ENCODE data around the gene CRYAB. TPM values are rescaled to one million over a fixed set of nuclear protein-coding genes. Genes with fewer than 3 reads are reported as not detected.
"Not testable (repeated sequence)": the region's sequence is repeated elsewhere in the genome, so short reads cannot be mapped to it uniquely, and the experiment has no call there.

Gene CRYAB
- total RNA-seq, 4 donors from 2014 or later = 7.7 to 32.2 (median 14.9) TPM

- Histone ChIP-seq H3K27me3 (no peaks in the 10 kb centered on the region), H3K9me3 (no peaks in the 10 kb centered on the region), H3K4me1 (no peaks in the 10 kb centered on the region), H3K4me3 (no peak overlapping the region), H3K27ac (no peak overlapping the region), H3K36me3 (no peaks in the 10 kb centered on the region)
- TF ChIP-seq, protein P1, sequence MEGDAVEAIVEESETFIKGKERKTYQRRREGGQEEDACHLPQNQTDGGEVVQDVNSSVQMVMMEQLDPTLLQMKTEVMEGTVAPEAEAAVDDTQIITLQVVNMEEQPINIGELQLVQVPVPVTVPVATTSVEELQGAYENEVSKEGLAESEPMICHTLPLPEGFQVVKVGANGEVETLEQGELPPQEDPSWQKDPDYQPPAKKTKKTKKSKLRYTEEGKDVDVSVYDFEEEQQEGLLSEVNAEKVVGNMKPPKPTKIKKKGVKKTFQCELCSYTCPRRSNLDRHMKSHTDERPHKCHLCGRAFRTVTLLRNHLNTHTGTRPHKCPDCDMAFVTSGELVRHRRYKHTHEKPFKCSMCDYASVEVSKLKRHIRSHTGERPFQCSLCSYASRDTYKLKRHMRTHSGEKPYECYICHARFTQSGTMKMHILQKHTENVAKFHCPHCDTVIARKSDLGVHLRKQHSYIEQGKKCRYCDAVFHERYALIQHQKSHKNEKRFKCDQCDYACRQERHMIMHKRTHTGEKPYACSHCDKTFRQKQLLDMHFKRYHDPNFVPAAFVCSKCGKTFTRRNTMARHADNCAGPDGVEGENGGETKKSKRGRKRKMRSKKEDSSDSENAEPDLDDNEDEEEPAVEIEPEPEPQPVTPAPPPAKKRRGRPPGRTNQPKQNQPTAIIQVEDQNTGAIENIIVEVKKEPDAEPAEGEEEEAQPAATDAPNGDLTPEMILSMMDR (IDR thresholded peaks at IDR 0.05) = no peak
- no peak for DNase-seq
Measured at GRCh38 chr11:111905411-111905810, 6.2 kb downstream of the CRYAB start.

- Histone ChIP-seq H3K9me3 (no peaks in the 10 kb centered on the region), H3K4me3 (no peak overlapping the region), H3K36me3 (no peaks in the 10 kb centered on the region), H3K4me1 (no peaks in the 10 kb centered on the region), H3K27ac (no peak overlapping the region), H3K27me3 (no peaks in the 10 kb centered on the region)
- TF ChIP-seq, protein P1 (IDR thresholded peaks at IDR 0.05) = no peak
- TF ChIP-seq POLR2A (IDR thresholded peaks at IDR 0.05) = no peak
- DNase-seq = no peak
Measured at GRCh38 chr11:111886844-111887243, 24.7 kb downstream of the CRYAB start.

DNA sequence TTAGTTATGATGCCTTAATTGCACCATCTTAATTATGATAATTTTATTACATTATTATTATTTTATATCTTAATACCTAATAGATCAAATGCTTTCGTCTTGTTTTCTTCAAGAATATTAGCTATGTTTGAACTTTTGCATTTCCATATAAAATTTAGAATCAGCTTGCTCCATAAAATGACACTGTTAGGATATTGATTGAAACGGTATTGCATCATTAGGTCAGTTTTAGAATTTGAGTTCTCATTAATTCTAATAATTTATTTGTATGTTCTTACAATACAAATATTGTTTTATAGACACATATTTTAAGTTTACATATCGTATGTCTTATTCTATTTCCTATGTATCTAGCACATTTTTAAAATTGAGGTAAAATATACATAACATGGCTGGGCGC lies 25.5 kb downstream of the CRYAB start:
- no peak for DNase-seq
- no peak for TF ChIP-seq POLR2A (IDR thresholded peaks at IDR 0.05)
- Histone ChIP-seq H3K9me3 (no peaks in the 10 kb centered on the region), H3K4me3 (no peak overlapping the region), H3K36me3 (no peaks in the 10 kb centered on the region), H3K4me1 (no peaks in the 10 kb centered on the region), H3K27ac (no peak overlapping the region), H3K27me3 (no peaks in the 10 kb centered on the region)

- H3K36me3 ChIP-seq, H3K4me3 ChIP-seq, H3K4me1 ChIP-seq, H3K27ac ChIP-seq, DNase-seq, H3K9me3 ChIP-seq, H3K27me3 ChIP-seq: not testable (repeated sequence)
Measured at GRCh38 chr11:111885053-111885452, 26.5 kb downstream of the CRYAB start.

DNA sequence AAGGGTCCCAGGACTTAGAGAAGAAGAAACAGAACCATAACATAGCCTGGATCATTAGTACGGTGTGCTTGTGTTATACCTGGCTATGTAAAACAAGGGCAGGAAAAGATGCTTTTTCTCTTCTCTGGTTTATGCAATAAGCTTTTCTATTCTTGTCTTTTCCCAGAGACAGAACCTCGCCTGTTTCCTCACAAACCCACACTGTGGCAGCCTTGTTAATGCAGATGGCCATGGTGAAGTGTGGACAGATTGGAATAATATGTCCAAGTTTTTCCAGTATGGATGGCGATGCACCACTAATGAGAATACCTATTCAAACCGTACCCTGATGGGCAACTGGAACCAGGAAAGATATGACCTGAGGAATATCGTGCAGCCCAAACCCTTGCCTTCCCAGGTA lies 29.4 kb downstream of the CRYAB start:
- no peaks in the 10 kb centered on the region for H3K36me3 ChIP-seq
- H3K27ac ChIP-seq = no peak overlapping the region
- H3K27me3 ChIP-seq = no peaks in the 10 kb centered on the region
- no peaks in the 10 kb centered on the region for H3K9me3 ChIP-seq
- DNase-seq = no peak
- no peak overlapping the region for H3K4me3 ChIP-seq
- TF ChIP-seq POLR2A (IDR thresholded peaks at IDR 0.05) = no peak
- TF ChIP-seq, protein P1 (IDR thresholded peaks at IDR 0.05) = no peak
- peaks cover 0 to 4% (median 2%) of the 10 kb centered on the region in 4 donors for H3K4me1 ChIP-seq

GRCh38 chr11:111879637-111879960 lies 32.0 kb downstream of the CRYAB start:
- H3K4me3 ChIP-seq = peak overlapping the region; percentile 60 to 77 (median 68)

More at GRCh38 chr11:111879637-111879960, 32.0 kb downstream of the CRYAB start:
- Histone ChIP-seq H3K27me3 (no peaks in the 10 kb centered on the region), H3K27ac (peak overlapping the region; percentile 89 to 97 (median 94)), H3K36me3 (no peaks in the 10 kb centered on the region), H3K4me1 (peaks cover 0 to 4% (median 2%) of the 10 kb centered on the region in 4 donors), H3K9me3 (no peaks in the 10 kb centered on the region)
- DNase-seq = no peak
- TF ChIP-seq, protein P1 (IDR thresholded peaks at IDR 0.05) = no peak
- no peak for TF ChIP-seq POLR2A (IDR thresholded peaks at IDR 0.05)
